Stomach (tissue), 9 donors: Measurements from ENCODE around the gene WFDC12. TPM values are rescaled to one million over a fixed set of nuclear protein-coding genes. Genes with fewer than 3 reads are reported as not detected.

Experiments
- DNase-seq, 2 donors: peaks; one replicate each; pipeline versions ENCODE4 v3.0.0 to v3.0.0-alpha.2; 2013 to 2019
- H3K27ac ChIP-seq, 5 donors: fragments of 200-600 bp in 4 of 5; sonication (generic) in 4 of 5; one replicate each; pipeline ENCODE4 v1.5.1; 2013 to 2019; ENCODE audit warnings: mild to moderate bottlenecking in 1 of 5, moderate library complexity in 1 of 5
- H3K27me3 ChIP-seq, 3 donors: fragments of 200-600 bp; sonication (generic); one replicate each; pipeline ENCODE4 v1.5.1; 2017 to 2019; ENCODE audit warnings: mixed run types in 1 of 3
- H3K36me3 ChIP-seq, 4 donors: fragments of 200-600 bp; sonication (generic); 1 replicate in 3 of 4; 2 replicates in 1 of 4; pipeline ENCODE4 v1.5.1; 2016 to 2019
- H3K4me1 ChIP-seq, 4 donors: fragments of 200-600 bp; sonication (generic); one replicate each; pipeline ENCODE4 v1.5.1; 2016 to 2019
- H3K4me3 ChIP-seq, 4 donors: fragments of 200-600 bp; sonication (generic) in 3 of 4; one replicate each; pipeline ENCODE4 v1.5.1; 2016 to 2019; ENCODE audit warnings: mild to moderate bottlenecking in 1 of 4
- H3K9me3 ChIP-seq, 4 donors: fragments of 200-600 bp; sonication (generic); one replicate each; pipeline ENCODE4 v1.5.1; 2016 to 2019
- EP300 ChIP-seq: sonication (generic); formaldehyde crosslinking; IDR thresholded peaks from one replicate; pipeline ENCODE4 v1.6.1; 2017; ENCODE audit warnings: antibody characterized with exemption
- POLR2A ChIP-seq, 4 donors: fragments of 450-650 bp; IDR thresholded peaks; one replicate each; pipeline ENCODE4 v1.6.1; 2016; ENCODE audit warnings: antibody characterized with exemption in 4 of 4, control low read depth in 2 of 4, mild to moderate bottlenecking in 1 of 4, moderate library complexity in 1 of 4
- POLR2AphosphoS5 ChIP-seq, 3 donors: sonication (generic); formaldehyde crosslinking; IDR thresholded peaks; one replicate each; pipeline ENCODE4 v1.6.1; 2016; ENCODE audit warnings: antibody characterized with exemption in 3 of 3
- WGBS, 5 donors: extraction: QIAGEN DNeasy Blood & Tissue Kit in 3 of 5; methylation state at CpG; one replicate each; pipeline versions ENCODE4 v1.1.5 to v1.1.7; 2013 to 2018; 5-methylcytosine and 5-hydroxymethylcytosine counted together
- intact Hi-C: fragments of 100-400 bp; cut with DNase I; formaldehyde crosslinking; loops from one replicate; pipeline ENCODE4 v1.15.1; 2023; ENCODE audit warnings: low total_unique reads
- polyA plus RNA-seq, 3 donors: library from polyadenylated mRNA; stranded (reverse); fragments of 200-250 nt; gene quantifications; one replicate each; pipeline ENCODE4 v1.2.3, GENCODE V29; 2013
- total RNA-seq, 5 donors: library from RNA; depleted of rRNA; stranded (reverse); fragments of >200 nt; gene quantifications; one replicate each; pipeline versions ENCODE4 v1.1.0 to v1.2.3, GENCODE V29; 2014 to 2016
- TF ChIP-seq, protein P1 (sequence below), 7 experiments: fragments of 450-650 bp in 4 of 7; fragments of 200-600 bp in 3 of 7; sonication (generic) in 3 of 7; IDR thresholded peaks; one replicate each; pipeline ENCODE4 v1.5.1; 2016 to 2019; ENCODE audit warnings: antibody characterized with exemption in 7 of 7, control low read depth in 2 of 7, mild to moderate bottlenecking in 1 of 7
- donor health status: healthy with polysubstance abuse.
- donor health status: Bipolar disorder and iron deficiency.
- donor health status: healthy.

The WFDC12 gene
- total and polyA plus RNA-seq, 8 donors = 0.15 TPM; not detected in 7

DNA sequence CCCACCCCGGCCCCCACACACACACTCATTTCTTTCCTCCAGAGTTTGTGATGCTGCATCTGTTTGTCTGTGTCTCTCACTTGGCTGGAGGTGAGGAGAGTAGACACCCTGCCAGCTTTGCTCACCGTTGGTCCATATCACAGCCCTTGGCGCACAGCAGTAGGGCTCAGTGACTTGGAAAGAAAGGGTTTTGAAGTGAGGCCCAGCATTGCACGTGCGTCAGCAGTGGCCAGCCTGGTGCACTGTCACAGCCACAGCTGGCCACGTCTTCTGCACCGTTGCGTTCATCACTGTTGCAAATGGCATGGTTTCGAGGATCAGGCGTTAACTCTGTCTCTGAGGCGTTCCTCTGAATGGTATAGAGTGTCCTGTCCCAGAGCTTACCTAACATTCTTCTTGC lies 13.0 kb downstream of the WFDC12 start:
- Histone ChIP-seq H3K27me3 (peaks cover 0 to 79% (median 9%) of the 10 kb centered on the region in 3 donors), H3K27ac (no peak overlapping the region), H3K9me3 (no peaks in the 10 kb centered on the region), H3K36me3 (no peaks in the 10 kb centered on the region), H3K4me3 (no peak overlapping the region), H3K4me1 (peaks cover 0 to 4% (median 0%) of the 10 kb centered on the region in 4 donors)
- 74 to 81% (median 75%) methylated on average over 10 to 11 of the region's 11 CpGs for WGBS, 5 donors
- TF ChIP-seq EP300 (no peak), POLR2A (IDR thresholded peaks at IDR 0.05) (no peak), POLR2AphosphoS5 (IDR thresholded peaks at IDR 0.05) (no peak)
- TF ChIP-seq, protein P1, sequence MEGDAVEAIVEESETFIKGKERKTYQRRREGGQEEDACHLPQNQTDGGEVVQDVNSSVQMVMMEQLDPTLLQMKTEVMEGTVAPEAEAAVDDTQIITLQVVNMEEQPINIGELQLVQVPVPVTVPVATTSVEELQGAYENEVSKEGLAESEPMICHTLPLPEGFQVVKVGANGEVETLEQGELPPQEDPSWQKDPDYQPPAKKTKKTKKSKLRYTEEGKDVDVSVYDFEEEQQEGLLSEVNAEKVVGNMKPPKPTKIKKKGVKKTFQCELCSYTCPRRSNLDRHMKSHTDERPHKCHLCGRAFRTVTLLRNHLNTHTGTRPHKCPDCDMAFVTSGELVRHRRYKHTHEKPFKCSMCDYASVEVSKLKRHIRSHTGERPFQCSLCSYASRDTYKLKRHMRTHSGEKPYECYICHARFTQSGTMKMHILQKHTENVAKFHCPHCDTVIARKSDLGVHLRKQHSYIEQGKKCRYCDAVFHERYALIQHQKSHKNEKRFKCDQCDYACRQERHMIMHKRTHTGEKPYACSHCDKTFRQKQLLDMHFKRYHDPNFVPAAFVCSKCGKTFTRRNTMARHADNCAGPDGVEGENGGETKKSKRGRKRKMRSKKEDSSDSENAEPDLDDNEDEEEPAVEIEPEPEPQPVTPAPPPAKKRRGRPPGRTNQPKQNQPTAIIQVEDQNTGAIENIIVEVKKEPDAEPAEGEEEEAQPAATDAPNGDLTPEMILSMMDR (IDR thresholded peaks at IDR 0.05) = no peak
- intact Hi-C loops = no loop called here
- DNase-seq = no peak

DNA sequence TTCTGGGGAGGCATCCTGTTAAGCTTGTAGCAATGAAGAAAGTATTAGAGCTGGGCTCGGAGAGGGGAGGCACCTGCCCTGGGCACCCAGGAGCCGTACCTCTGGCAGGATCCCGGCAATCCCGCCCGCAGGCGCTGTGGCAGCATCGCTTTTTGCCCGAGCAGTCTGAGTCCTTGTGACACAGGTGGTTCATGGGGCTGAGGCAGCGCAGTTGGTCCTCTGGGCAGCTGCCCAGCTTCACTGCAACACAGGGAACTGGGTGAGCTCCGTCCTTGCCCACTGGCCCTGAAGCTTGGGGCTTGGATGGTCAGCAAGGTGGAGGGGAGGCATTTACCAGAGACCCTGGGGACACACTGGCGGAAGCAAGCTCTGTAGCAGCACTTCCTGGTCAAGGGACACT lies 14.0 kb downstream of the WFDC12 start:
- H3K27ac ChIP-seq = no peak overlapping the region
- 83 to 90% (median 87%) methylated on average over 1 to 11 of the region's 11 CpGs for WGBS, 5 donors
- H3K4me1 ChIP-seq = peaks cover 0 to 4% (median 0%) of the 10 kb centered on the region in 4 donors
- intact Hi-C loops = no loop called here
- H3K4me3 ChIP-seq = no peak overlapping the region
- H3K36me3 ChIP-seq = no peaks in the 10 kb centered on the region
- H3K9me3 ChIP-seq = no peaks in the 10 kb centered on the region
- TF ChIP-seq POLR2AphosphoS5 (IDR thresholded peaks at IDR 0.05) (no peak), EP300 (no peak), POLR2A (IDR thresholded peaks at IDR 0.05) (no peak)
- TF ChIP-seq, protein P1 (IDR thresholded peaks at IDR 0.05) = no peak
- DNase-seq = no peak
- H3K27me3 ChIP-seq = peaks cover 0 to 71% (median 11%) of the 10 kb centered on the region in 3 donors

DNA sequence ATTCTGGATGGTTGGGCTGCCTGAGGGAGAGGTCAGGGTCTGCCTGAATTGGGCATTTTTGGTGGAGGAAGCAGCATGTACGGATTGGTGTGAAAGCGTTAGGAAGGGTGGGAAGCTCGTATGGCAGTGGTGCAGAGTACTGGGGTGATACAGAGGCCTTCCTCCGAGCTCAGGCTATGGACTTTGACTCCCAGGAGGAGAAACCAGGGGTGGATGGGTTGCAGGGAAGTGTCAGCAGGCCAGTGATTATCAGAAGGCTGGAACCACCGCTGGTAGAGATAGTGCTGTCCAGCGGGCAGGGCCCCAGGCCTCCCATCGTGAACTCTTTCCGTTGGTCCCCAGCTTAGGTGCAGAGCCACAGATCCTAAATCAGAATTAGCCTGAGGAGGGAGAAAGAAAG lies 14.6 kb downstream of the WFDC12 start:
- intact Hi-C loops = no loop called here
- Histone ChIP-seq H3K4me3 (no peak overlapping the region), H3K27ac (no peak overlapping the region), H3K4me1 (peaks cover 0 to 4% (median 0%) of the 10 kb centered on the region in 4 donors), H3K27me3 (peaks cover 0 to 64% (median 11%) of the 10 kb centered on the region in 3 donors), H3K36me3 (no peaks in the 10 kb centered on the region), H3K9me3 (no peaks in the 10 kb centered on the region)
- WGBS, 5 donors = 62 to 73% (median 71%) methylated on average over 8 of the region's 8 CpGs
- DNase-seq = no peak
- no peak for TF ChIP-seq POLR2A (IDR thresholded peaks at IDR 0.05)
- TF ChIP-seq, protein P1 (IDR thresholded peaks at IDR 0.05) = no peak

DNA sequence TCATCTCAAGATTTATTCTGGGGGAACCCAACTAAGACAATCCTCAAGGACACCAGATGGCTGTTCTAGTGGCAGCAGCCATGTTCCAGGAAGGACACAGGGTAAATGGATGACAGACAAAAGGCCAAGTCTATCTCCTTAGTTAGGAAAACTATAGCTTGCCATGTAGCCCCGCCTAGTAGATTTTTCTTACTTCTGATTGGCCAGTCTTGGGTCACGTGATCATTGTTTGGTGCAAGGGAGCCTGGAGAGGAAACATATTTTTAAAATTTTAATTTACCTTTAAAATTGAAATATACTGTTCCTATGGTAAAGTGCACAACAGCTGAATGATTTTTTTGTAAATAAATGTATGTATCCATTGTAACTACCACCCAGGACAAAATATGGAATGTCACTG lies 18.9 kb downstream of the WFDC12 start:
- intact Hi-C loops = no loop called here
- peaks cover 3 to 68% (median 15%) of the 10 kb centered on the region in 3 donors for H3K27me3 ChIP-seq

More for the DNA sequence above, 18.9 kb downstream of the WFDC12 start:
- peaks cover 0 to 8% (median 6%) of the 10 kb centered on the region in 4 donors for H3K4me1 ChIP-seq
- DNase-seq = no peak
- 80 to 92% (median 86%) methylated on average over 2 of the region's 2 CpGs for WGBS, 5 donors
- no peak overlapping the region for H3K27ac ChIP-seq
- no peak overlapping the region for H3K4me3 ChIP-seq
- H3K9me3 ChIP-seq = no peaks in the 10 kb centered on the region
- TF ChIP-seq, protein P1 (IDR thresholded peaks at IDR 0.05) = no peak
- TF ChIP-seq POLR2AphosphoS5 (IDR thresholded peaks at IDR 0.05) (no peak), EP300 (no peak), POLR2A (IDR thresholded peaks at IDR 0.05) (no peak)
- H3K36me3 ChIP-seq = no peaks in the 10 kb centered on the region
